ENCODE results near the gene SH2D1B. TPM values are rescaled to one million over a fixed set of nuclear protein-coding genes. Genes with fewer than 3 reads are reported as not detected.

SH2D1B gene
- total RNA-seq, 1 donor from 2014 or later, result not detected

DNA sequence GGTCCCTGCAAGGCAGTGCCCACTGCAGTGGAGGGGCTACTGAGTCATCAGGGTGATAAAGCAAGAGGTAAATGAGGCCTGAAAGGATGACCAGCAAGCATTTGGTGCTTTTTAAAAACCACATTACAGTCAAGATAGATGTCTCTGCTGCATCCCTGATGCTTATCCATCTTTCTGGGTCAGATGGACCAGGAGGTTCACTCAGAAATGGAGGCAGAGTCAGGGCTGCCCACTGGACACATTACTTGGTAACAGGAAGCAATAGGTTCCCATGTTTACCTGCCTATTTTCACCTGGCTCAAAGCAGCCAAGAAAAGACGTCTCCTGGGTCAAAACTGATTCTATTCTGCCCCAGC lies 38.9 kb downstream of the SH2D1B start:
- Histone ChIP-seq H3K9ac (ENCODE audit: low read length) (no peak overlapping the region), H3K4me2 (ENCODE audit: low read length) (no peak overlapping the region), H3K9me3 (ENCODE audit: insufficient read depth, low read depth, low read length) (no peaks in the 10 kb centered on the region), H3K36me3 (ENCODE audit: insufficient read depth, low read length) (no peaks in the 10 kb centered on the region), H4K20me1 (ENCODE audit: insufficient read depth, low read length) (no peaks in the 10 kb centered on the region), H3K27ac (ENCODE audit: low read depth, low read length) (no peak overlapping the region), H2AFZ (ENCODE audit: low read depth, low read length) (no peak overlapping the region), H3K4me1 (ENCODE audit: insufficient read depth, low read length) (peaks cover 20% of the 10 kb centered on the region), H3K4me3 (ENCODE audit: insufficient read depth, low read depth, low read length) (no peak overlapping the region), H3K27me3 (ENCODE audit: insufficient read depth, low read length) (no peaks in the 10 kb centered on the region), H3K79me2 (ENCODE audit: insufficient read depth, low read length) (no peaks in the 10 kb centered on the region)
- Mint-ChIP-seq H3K9me3 (ENCODE audit: unreplicated experiment) (no peaks in the 10 kb centered on the region), H3K4me3 (ENCODE audit: unreplicated experiment) (no peak overlapping the region), H3K27me3 (ENCODE audit: low read depth, unreplicated experiment) (peaks cover 3% of the 10 kb centered on the region), H3K36me3 (ENCODE audit: low read depth, unreplicated experiment) (no peaks in the 10 kb centered on the region), H3K4me1 (ENCODE audit: low read depth, unreplicated experiment) (peaks cover 19% of the 10 kb centered on the region), H3K27ac (ENCODE audit: unreplicated experiment) (no peak overlapping the region)
- DNase-seq (ENCODE audit: low read depth), result no peak
- no peak for TF ChIP-seq EZH2 (IDR thresholded peaks at IDR 0.05; ENCODE audit: insufficient read depth, low read length)
- TF ChIP-seq, protein P1, sequence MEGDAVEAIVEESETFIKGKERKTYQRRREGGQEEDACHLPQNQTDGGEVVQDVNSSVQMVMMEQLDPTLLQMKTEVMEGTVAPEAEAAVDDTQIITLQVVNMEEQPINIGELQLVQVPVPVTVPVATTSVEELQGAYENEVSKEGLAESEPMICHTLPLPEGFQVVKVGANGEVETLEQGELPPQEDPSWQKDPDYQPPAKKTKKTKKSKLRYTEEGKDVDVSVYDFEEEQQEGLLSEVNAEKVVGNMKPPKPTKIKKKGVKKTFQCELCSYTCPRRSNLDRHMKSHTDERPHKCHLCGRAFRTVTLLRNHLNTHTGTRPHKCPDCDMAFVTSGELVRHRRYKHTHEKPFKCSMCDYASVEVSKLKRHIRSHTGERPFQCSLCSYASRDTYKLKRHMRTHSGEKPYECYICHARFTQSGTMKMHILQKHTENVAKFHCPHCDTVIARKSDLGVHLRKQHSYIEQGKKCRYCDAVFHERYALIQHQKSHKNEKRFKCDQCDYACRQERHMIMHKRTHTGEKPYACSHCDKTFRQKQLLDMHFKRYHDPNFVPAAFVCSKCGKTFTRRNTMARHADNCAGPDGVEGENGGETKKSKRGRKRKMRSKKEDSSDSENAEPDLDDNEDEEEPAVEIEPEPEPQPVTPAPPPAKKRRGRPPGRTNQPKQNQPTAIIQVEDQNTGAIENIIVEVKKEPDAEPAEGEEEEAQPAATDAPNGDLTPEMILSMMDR (IDR thresholded peaks at IDR 0.05; ENCODE audit: insufficient read depth, low read depth, low read length), result no peak
- no peak for FAIRE-seq

GRCh38 chr1:162372159-162373071 lies 39.5 kb downstream of the SH2D1B start:
- TF ChIP-seq EZH2 (IDR thresholded peaks at IDR 0.05; ENCODE audit: insufficient read depth, low read length), result no peak
- TF ChIP-seq, protein P1 (IDR thresholded peaks at IDR 0.05; ENCODE audit: insufficient read depth, low read depth, low read length), result no peak
- H3K4me3 Mint-ChIP-seq (ENCODE audit: unreplicated experiment), result no peak overlapping the region
- Histone ChIP-seq H3K9ac (ENCODE audit: low read length) (peak overlapping the region; percentile 44), H3K4me1 (ENCODE audit: insufficient read depth, low read length) (peaks cover 20% of the 10 kb centered on the region), H3K27me3 (ENCODE audit: insufficient read depth, low read length) (no peaks in the 10 kb centered on the region), H3K4me3 (ENCODE audit: insufficient read depth, low read depth, low read length) (no peak overlapping the region), H2AFZ (ENCODE audit: low read depth, low read length) (no peak overlapping the region), H3K9me3 (ENCODE audit: insufficient read depth, low read depth, low read length) (no peaks in the 10 kb centered on the region), H3K4me2 (ENCODE audit: low read length) (peak overlapping the region; percentile 54), H3K36me3 (ENCODE audit: insufficient read depth, low read length) (no peaks in the 10 kb centered on the region), H3K79me2 (ENCODE audit: insufficient read depth, low read length) (no peaks in the 10 kb centered on the region), H4K20me1 (ENCODE audit: insufficient read depth, low read length) (no peaks in the 10 kb centered on the region), H3K27ac (ENCODE audit: low read depth, low read length) (peak overlapping the region; percentile 56)
- peak overlapping the region; percentile 80 for H3K27ac Mint-ChIP-seq (ENCODE audit: unreplicated experiment)
- FAIRE-seq (no peak), DNase-seq (ENCODE audit: low read depth) (peak; percentile 31)
- H3K36me3 Mint-ChIP-seq (ENCODE audit: low read depth, unreplicated experiment), result no peaks in the 10 kb centered on the region
- no peaks in the 10 kb centered on the region for H3K9me3 Mint-ChIP-seq (ENCODE audit: unreplicated experiment)
- peaks cover 3% of the 10 kb centered on the region for H3K27me3 Mint-ChIP-seq (ENCODE audit: low read depth, unreplicated experiment)
- H3K4me1 Mint-ChIP-seq (ENCODE audit: low read depth, unreplicated experiment), result peaks cover 19% of the 10 kb centered on the region

DNA sequence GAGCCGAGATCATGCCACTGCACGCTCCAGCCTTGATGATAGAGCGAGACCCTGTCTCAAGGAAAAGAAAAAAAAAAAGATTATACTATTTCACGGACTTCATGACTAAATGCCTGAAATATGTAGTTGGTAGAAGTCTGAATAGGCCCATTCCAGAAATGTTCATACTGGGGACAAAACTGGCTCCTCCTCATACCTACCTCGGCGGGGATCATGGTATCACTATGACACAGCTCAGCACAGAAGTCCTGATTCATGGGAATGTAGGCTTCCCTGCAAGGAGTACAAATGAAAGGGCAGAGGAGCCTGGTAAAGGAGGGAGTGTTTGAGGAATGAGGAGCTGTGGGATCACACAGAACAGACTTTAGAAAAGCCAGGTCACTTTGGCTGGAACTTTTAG lies 40.3 kb downstream of the SH2D1B start:
- H3K9me3 Mint-ChIP-seq (ENCODE audit: unreplicated experiment), result no peaks in the 10 kb centered on the region
- TF ChIP-seq, protein P1 (IDR thresholded peaks at IDR 0.05; ENCODE audit: insufficient read depth, low read depth, low read length), result no peak
- no peak for TF ChIP-seq EZH2 (IDR thresholded peaks at IDR 0.05; ENCODE audit: insufficient read depth, low read length)
- Histone ChIP-seq H2AFZ (ENCODE audit: low read depth, low read length) (peak overlapping the region; percentile 49), H3K4me2 (ENCODE audit: low read length) (peak overlapping the region; percentile 54), H4K20me1 (ENCODE audit: insufficient read depth, low read length) (no peaks in the 10 kb centered on the region), H3K4me1 (ENCODE audit: insufficient read depth, low read length) (peaks cover 20% of the 10 kb centered on the region), H3K9me3 (ENCODE audit: insufficient read depth, low read depth, low read length) (no peaks in the 10 kb centered on the region), H3K4me3 (ENCODE audit: insufficient read depth, low read depth, low read length) (no peak overlapping the region), H3K9ac (ENCODE audit: low read length) (peak overlapping the region; percentile 44), H3K27ac (ENCODE audit: low read depth, low read length) (peak overlapping the region; percentile 56), H3K79me2 (ENCODE audit: insufficient read depth, low read length) (no peaks in the 10 kb centered on the region), H3K27me3 (ENCODE audit: insufficient read depth, low read length) (no peaks in the 10 kb centered on the region), H3K36me3 (ENCODE audit: insufficient read depth, low read length) (no peaks in the 10 kb centered on the region)
- H3K36me3 Mint-ChIP-seq (ENCODE audit: low read depth, unreplicated experiment), result no peaks in the 10 kb centered on the region
- peaks cover 19% of the 10 kb centered on the region for H3K4me1 Mint-ChIP-seq (ENCODE audit: low read depth, unreplicated experiment)
- H3K4me3 Mint-ChIP-seq (ENCODE audit: unreplicated experiment), result peak overlapping the region; percentile 4
- peak; percentile 75 for DNase-seq (ENCODE audit: low read depth)
- no peak for FAIRE-seq
- H3K27me3 Mint-ChIP-seq (ENCODE audit: low read depth, unreplicated experiment), result peaks cover 2% of the 10 kb centered on the region
- peak overlapping the region; percentile 80 for H3K27ac Mint-ChIP-seq (ENCODE audit: unreplicated experiment)

Measured in astrocyte (in vitro differentiated cells and primary cell).